GM18526 (cell line): ENCODE results near the gene DAB2.

Experiments used
- POLR2A ChIP-seq: IDR thresholded peaks from 3 replicates; pipeline ENCODE4 v1.6.1; 2011; ENCODE audit not compliant: insufficient read length; ENCODE audit errors: extremely low read depth

Gene DAB2

GRCh38 chr5:39453606-39454005 is 28.8 kb upstream of the DAB2 start:
- no peak for TF ChIP-seq POLR2A

- TF ChIP-seq POLR2A = no peak
Measured at GRCh38 chr5:39452846-39453245, 28.1 kb upstream of the DAB2 start.

GRCh38 chr5:39451276-39451941 is 26.6 kb upstream of the DAB2 start:
- no peak for TF ChIP-seq POLR2A

- no peak for TF ChIP-seq POLR2A
Measured at GRCh38 chr5:39450487-39450886, 25.7 kb upstream of the DAB2 start.

- TF ChIP-seq POLR2A = no peak
Measured at GRCh38 chr5:39449591-39449990, 24.8 kb upstream of the DAB2 start.

- TF ChIP-seq POLR2A = no peak
Measured at GRCh38 chr5:39448506-39449128, 23.8 kb upstream of the DAB2 start.

GRCh38 chr5:39447968-39448367 is 23.2 kb upstream of the DAB2 start:
- no peak for TF ChIP-seq POLR2A

- TF ChIP-seq POLR2A = no peak
Measured at GRCh38 chr5:39447059-39447458, 22.3 kb upstream of the DAB2 start.

GRCh38 chr5:39446231-39446630 is 21.5 kb upstream of the DAB2 start:
- no peak for TF ChIP-seq POLR2A

- TF ChIP-seq POLR2A = no peak
Measured at GRCh38 chr5:39443911-39444310, 19.1 kb upstream of the DAB2 start.

- no peak for TF ChIP-seq POLR2A
Measured at GRCh38 chr5:39442991-39443390, 18.2 kb upstream of the DAB2 start.

GRCh38 chr5:39441838-39442237 is 17.1 kb upstream of the DAB2 start:
- no peak for TF ChIP-seq POLR2A

- TF ChIP-seq POLR2A = no peak
Measured at GRCh38 chr5:39440958-39441624, 16.3 kb upstream of the DAB2 start.

GRCh38 chr5:39440192-39440957 is 15.6 kb upstream of the DAB2 start:
- TF ChIP-seq POLR2A = no peak

- TF ChIP-seq POLR2A = no peak
Measured at GRCh38 chr5:39439582-39440162, 14.9 kb upstream of the DAB2 start.
